Bronchial epithelial cell (primary cell): Measurements from ENCODE around the gene CBFA2T3. TPM values are rescaled to one million over a fixed set of nuclear protein-coding genes. Genes with fewer than 3 reads are reported as not detected.
A peak's percentile ranks its signal among the peaks of the same experiment; 100 is the strongest.

Experiments used
- DNase-seq: peaks from one replicate; pipeline ENCODE4 v3.0.0-alpha.2; 2010; ENCODE audit warnings: low read depth
- FAIRE-seq: peaks from 2 replicates; lab custom pipeline; 2011; peaks lifted over from hg19 to GRCh38; lab: Jason Lieb, UNC
- H3K27me3 ChIP-seq: 2 replicates; pipeline ENCODE4 v1.5.1; 2011; ENCODE audit warnings: low read length; ENCODE audit not compliant: control insufficient read depth, insufficient read depth
- H3K36me3 ChIP-seq: 2 replicates; pipeline ENCODE4 v1.5.1; 2011; ENCODE audit warnings: low read length; ENCODE audit not compliant: control insufficient read depth, insufficient read depth
- H3K4me3 ChIP-seq: 2 replicates; pipeline ENCODE4 v1.5.1; 2011; ENCODE audit warnings: mild to moderate bottlenecking, low read depth, low read length, control low read depth
- total RNA-seq: library from RNA; depleted of rRNA; stranded (reverse); fragments of >200 nt; gene quantifications from 2 replicates; pipeline ENCODE4 v1.2.1, GENCODE V29; 2014
- TF ChIP-seq, protein P1 (sequence below): IDR thresholded peaks from 2 replicates; pipeline ENCODE4 v1.5.1; 2011; ENCODE audit warnings: mild to moderate bottlenecking, moderate library complexity, low read length, control low read depth, inconsistent platforms; ENCODE audit not compliant: insufficient read depth, severe bottlenecking

The CBFA2T3 gene
- total RNA-seq, 1 donor from 2014 or later, result 0.26 TPM

DNA sequence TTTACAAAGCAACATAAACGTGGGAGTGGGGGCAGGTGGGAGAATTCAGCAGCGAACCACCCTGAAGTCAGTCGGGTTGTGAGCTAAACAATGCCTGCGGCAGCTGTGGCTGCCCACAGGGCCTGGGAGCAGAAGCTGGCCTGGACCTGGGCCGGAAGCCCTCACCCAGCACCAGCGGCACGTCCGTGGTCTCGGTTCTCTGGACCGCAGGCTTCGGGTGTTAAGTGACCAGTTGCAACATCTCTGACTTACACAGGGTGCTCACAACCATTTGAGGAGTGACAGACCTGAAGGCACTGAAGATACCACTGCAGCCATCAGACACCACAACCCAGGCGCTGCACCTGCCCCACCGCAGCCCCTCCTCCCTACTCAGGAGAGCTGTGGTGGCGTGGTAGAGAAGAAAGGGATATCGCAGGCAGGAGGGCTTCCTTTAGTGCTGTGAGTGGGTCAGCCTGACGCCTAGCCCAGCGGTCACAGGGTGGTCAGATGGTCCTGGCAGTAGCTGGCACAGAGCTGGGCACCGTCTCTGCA, 33.8 kb downstream of the CBFA2T3 start:
- Histone ChIP-seq H3K27me3 (peaks cover 26% of the 10 kb centered on the region), H3K36me3 (no peaks in the 10 kb centered on the region), H3K4me3 (no peak overlapping the region)
- TF ChIP-seq, protein P1, sequence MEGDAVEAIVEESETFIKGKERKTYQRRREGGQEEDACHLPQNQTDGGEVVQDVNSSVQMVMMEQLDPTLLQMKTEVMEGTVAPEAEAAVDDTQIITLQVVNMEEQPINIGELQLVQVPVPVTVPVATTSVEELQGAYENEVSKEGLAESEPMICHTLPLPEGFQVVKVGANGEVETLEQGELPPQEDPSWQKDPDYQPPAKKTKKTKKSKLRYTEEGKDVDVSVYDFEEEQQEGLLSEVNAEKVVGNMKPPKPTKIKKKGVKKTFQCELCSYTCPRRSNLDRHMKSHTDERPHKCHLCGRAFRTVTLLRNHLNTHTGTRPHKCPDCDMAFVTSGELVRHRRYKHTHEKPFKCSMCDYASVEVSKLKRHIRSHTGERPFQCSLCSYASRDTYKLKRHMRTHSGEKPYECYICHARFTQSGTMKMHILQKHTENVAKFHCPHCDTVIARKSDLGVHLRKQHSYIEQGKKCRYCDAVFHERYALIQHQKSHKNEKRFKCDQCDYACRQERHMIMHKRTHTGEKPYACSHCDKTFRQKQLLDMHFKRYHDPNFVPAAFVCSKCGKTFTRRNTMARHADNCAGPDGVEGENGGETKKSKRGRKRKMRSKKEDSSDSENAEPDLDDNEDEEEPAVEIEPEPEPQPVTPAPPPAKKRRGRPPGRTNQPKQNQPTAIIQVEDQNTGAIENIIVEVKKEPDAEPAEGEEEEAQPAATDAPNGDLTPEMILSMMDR, result no peak
- no peak for DNase-seq
- FAIRE-seq, result no peak

DNA sequence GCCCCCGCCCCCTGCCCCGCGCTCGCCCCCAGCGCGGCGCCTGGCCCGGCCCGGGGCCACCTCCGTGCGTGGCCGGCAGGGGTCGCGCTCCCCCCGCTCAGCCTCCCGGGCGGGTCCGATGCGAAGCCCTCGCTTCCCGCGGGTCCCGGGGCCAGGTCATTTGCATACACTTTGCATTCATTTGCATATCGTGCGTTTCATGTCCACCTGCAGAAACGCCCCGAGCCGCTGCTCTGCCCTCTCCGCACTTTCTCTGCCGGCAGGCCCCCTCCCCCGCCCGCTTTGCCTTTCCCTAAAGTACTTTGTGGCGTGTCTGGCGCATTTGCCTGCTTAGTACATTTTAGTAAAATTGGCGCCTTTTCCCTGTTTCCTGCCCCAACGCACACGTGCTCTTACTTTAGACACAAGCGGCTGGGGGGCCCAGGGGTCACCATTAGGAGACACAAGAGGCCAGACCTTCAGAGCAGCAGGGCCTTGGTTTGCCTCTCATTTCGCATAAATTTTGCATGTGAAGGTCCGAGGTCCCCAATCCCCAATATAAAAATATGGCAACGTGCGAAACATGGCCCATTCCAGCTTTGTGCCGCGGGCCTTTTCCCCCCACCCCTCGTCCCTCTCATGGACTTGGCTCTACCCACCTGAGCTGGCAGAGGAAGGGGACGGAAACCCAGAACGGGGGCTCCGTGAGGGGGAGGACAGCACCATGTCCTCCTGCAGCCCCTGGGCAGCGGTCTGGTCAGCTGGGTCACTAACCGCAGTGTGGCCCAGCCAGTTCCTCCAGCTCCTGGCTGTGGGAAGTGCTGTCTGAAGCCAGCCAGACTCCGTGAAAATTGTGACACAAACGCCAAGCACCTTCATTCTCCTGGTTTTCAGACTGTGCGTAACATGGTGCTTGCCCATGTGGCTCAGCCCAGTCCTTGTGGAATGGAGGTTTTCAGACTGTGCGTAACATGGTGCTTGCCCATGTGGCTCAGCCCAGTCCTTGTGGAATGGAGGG, 34.8 kb downstream of the CBFA2T3 start:
- FAIRE-seq (no peak), DNase-seq (no peak)
- Histone ChIP-seq H3K27me3 (peaks cover 26% of the 10 kb centered on the region), H3K4me3 (no peak overlapping the region), H3K36me3 (no peaks in the 10 kb centered on the region)
- TF ChIP-seq, protein P1, result peak; percentile 60

DNA sequence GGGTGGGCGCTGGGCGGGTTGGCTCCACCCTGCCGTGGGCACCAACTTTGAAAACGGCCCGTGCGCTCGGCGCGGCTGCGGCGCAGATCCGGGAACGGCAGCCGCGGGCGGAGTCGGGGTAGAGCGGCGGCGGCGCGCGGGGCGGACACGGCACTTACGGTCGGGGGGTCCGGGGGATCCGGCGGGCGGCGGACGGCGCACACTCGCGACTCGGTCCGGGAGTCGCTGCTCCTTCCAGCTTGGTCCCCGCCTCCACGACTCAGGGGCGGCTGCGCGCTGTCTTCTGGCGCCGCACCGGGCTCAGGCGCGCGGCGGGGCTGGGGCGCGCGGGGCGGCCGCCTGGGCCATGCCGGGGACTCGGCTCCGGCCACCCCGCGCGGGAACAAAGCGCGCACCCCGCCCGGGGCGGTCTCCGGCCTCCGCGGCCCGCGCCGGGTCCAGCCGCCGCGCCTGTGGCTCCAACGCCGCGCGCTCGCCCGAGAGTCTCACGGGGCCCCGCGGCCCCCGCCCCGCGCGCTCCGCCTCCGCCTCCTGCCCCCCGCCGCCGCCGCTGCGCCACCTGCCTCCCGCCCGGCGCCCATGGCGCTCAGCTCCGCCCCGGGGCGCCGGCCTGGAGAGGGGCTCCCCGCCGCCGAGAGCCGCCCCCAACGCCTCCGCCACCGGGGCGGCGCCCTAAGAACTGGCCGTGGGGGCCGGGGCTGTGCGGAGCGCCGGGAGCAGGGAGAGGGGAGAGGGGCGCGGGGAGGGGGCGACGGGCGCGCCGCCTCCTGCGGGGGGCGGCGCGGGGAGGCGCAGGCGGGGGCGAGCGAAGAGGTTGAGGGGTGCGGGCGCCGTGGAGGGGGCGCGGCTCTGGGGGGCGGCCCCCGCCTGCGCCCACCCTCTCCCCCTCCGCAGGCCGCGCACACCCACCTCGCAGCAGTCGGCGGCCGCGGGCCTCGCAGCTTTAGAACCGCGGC, 35.9 kb downstream of the CBFA2T3 start:
- no peak for DNase-seq
- FAIRE-seq, result no peak
- Histone ChIP-seq H3K27me3 (peaks cover 26% of the 10 kb centered on the region), H3K4me3 (no peak overlapping the region), H3K36me3 (no peaks in the 10 kb centered on the region)
- TF ChIP-seq, protein P1, result no peak

DNA sequence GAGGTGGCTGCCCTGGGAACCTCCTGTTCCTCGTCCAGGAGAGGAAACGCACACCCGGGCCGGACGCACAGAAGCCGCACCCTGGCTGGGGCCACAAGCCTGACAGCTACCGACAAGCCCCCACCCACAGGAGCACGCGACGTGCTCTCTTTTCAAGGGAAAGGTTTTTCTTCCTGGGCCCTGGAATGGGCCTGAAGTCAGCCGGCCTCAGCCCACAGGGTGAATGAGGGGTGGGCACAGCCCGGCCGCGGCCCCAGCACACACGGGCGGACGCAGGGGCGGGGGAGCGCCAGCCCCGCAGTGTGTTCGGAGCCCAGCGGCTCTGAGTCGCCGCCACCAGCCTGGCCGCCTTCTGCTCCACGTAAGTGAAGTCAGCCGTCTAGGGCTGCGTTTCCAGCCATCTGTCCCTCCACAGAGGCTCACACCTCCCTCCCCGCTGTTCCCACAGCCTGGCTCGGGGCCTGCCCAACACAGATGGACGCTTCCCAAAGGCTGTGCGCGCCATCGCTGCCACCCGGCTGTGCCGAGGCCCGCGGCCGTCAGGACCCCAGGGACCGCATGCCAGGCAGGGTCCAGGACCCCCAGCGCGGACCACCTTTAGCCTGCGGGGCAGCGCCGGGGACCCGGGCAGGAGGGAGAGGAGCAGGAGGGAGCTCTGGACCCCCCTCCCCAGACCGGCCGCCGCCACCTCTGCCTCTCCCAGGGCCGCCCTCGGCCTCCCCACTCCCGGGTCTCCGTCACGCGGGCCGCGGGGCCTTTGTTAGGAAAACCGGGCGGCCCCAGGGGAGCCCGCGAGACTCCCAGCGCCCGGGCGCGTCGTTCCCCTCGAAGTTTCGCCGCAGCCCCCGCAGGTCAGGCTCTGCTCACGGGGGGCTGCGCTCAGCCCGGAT, 36.8 kb downstream of the CBFA2T3 start:
- DNase-seq (no peak), FAIRE-seq (no peak)
- Histone ChIP-seq H3K36me3 (no peaks in the 10 kb centered on the region), H3K4me3 (no peak overlapping the region), H3K27me3 (peaks cover 26% of the 10 kb centered on the region)
- TF ChIP-seq, protein P1, result no peak
